ENCODE results near the gene SORL1. TPM values are rescaled to one million over a fixed set of nuclear protein-coding genes. Genes with fewer than 3 reads are reported as not detected.
"Not testable (repeated sequence)": the region's sequence is repeated elsewhere in the genome, so short reads cannot be mapped to it uniquely, and the experiment has no call there.

Gene SORL1
- total RNA-seq, 2 donors from 2014 or later: 9.6 to 10.6 TPM

- DNase-seq (no peak), ATAC-seq (no peak)
- intact Hi-C loops (cut with DNase I): no loop called here
These were observed 163.4 kb downstream of the SORL1 start for GRCh38 chr11:121615501-121615900.

- no peak for ATAC-seq
- intact Hi-C loops (cut with DNase I): no loop called here
- no peak for DNase-seq
These were observed 166.4 kb downstream of the SORL1 start for GRCh38 chr11:121618516-121618915.

GRCh38 chr11:121625777-121626506 lies 173.8 kb downstream of the SORL1 start:
- intact Hi-C loops (cut with DNase I): no loop called here
- peak; percentile 27 for DNase-seq
- peak; percentile 48 to 90 for ATAC-seq

GRCh38 chr11:121626507-121626875 lies 174.4 kb downstream of the SORL1 start:
- DNase-seq (no peak), ATAC-seq (peak; percentile 17 to 38)
- intact Hi-C loops (cut with DNase I): no loop called here

GRCh38 chr11:121626980-121627379 lies 174.9 kb downstream of the SORL1 start:
- intact Hi-C loops (cut with DNase I): no loop called here
- ATAC-seq (no peak), DNase-seq (no peak)

- intact Hi-C loops (cut with DNase I): no loop called here
- peak in 1 of 2 donors; percentile 68 for ATAC-seq
- DNase-seq: no peak
These were observed 177.9 kb downstream of the SORL1 start for GRCh38 chr11:121630041-121630440.

- ATAC-seq (no peak), DNase-seq (no peak)
- intact Hi-C loops (cut with DNase I): no loop called here
These were observed 179.3 kb downstream of the SORL1 start for GRCh38 chr11:121631456-121631855.

GRCh38 chr11:121634273-121634672 lies 182.2 kb downstream of the SORL1 start:
- intact Hi-C loops (cut with DNase I): no loop called here
- DNase-seq (no peak), ATAC-seq (no peak)

- DNase-seq (no peak), ATAC-seq (peak in 1 of 2 donors; percentile 45)
- intact Hi-C loops (cut with DNase I): no loop called here
These were observed 182.8 kb downstream of the SORL1 start for GRCh38 chr11:121634889-121635288.

GRCh38 chr11:121636081-121636799 lies 184.1 kb downstream of the SORL1 start:
- intact Hi-C loops (cut with DNase I): no loop called here
- no peak for DNase-seq
- no peak for ATAC-seq

GRCh38 chr11:121636800-121637176 lies 184.7 kb downstream of the SORL1 start:
- DNase-seq: no peak
- intact Hi-C loops (cut with DNase I): no loop called here
- no peak for ATAC-seq

- DNase-seq; intact Hi-C loops (cut with DNase I); ATAC-seq: not testable (repeated sequence)
These were observed 185.5 kb downstream of the SORL1 start for GRCh38 chr11:121637587-121637986.

- intact Hi-C loops (cut with DNase I): no loop called here
- DNase-seq (no peak), ATAC-seq (no peak)
These were observed 191.5 kb downstream of the SORL1 start for GRCh38 chr11:121643479-121644186.

GRCh38 chr11:121644187-121644512 lies 192.0 kb downstream of the SORL1 start:
- no peak for ATAC-seq
- no peak for DNase-seq
- intact Hi-C loops (cut with DNase I): no loop called here

- intact Hi-C loops (cut with DNase I): no loop called here
- DNase-seq (no peak), ATAC-seq (no peak)
These were observed 192.9 kb downstream of the SORL1 start for GRCh38 chr11:121645001-121645400.

GRCh38 chr11:121645596-121645995 lies 193.5 kb downstream of the SORL1 start:
- DNase-seq: no peak
- ATAC-seq: no peak
- intact Hi-C loops (cut with DNase I): no loop called here

GRCh38 chr11:121648306-121648705 lies 196.2 kb downstream of the SORL1 start:
- ATAC-seq (no peak), DNase-seq (no peak)
- intact Hi-C loops (cut with DNase I): no loop called here

GRCh38 chr11:121649798-121650197 lies 197.7 kb downstream of the SORL1 start:
- ATAC-seq (no peak), DNase-seq (no peak)
- intact Hi-C loops (cut with DNase I): no loop called here

- ATAC-seq (no peak), DNase-seq (no peak)
- intact Hi-C loops (cut with DNase I): no loop called here
These were observed 198.5 kb downstream of the SORL1 start for GRCh38 chr11:121650351-121651256.

GRCh38 chr11:121651257-121651605 lies 199.1 kb downstream of the SORL1 start:
- ATAC-seq (no peak), DNase-seq (no peak)
- intact Hi-C loops (cut with DNase I): no loop called here

All from left cardiac atrium (tissue), 4 donors.